Lung microvascular endothelial cell (primary cell): Measurements from ENCODE around the gene ALPI. TPM values are rescaled to one million over a fixed set of nuclear protein-coding genes. Genes with fewer than 3 reads are reported as not detected.
"Not testable (repeated sequence)": the region's sequence is repeated elsewhere in the genome, so short reads cannot be mapped to it uniquely, and the experiment has no call there.

Experiments used
- DNase-seq, 2 donors: peaks; one replicate each; pipeline versions ENCODE4 v3.0.0 to v3.0.0-alpha.2; 2010; ENCODE audit warnings: low read depth in 2 of 2
- total RNA-seq: library from RNA; depleted of rRNA; stranded (reverse); fragments of >200 nt; gene quantifications from 2 replicates; pipeline ENCODE4 v1.2.1, GENCODE V29; 2014

ALPI gene
- total RNA-seq, 1 donor from 2014 or later: not detected

- DNase-seq: not testable (repeated sequence)
Observed at GRCh38 chr2:232441922-232442321, 14.0 kb upstream of the ALPI start.

- DNase-seq: not testable (repeated sequence)
Observed at GRCh38 chr2:232442431-232442830, 13.5 kb upstream of the ALPI start.

GRCh38 chr2:232443047-232443446, 12.9 kb upstream of the ALPI start:
- DNase-seq: not testable (repeated sequence)

GRCh38 chr2:232443669-232444408, 12.1 kb upstream of the ALPI start:
- DNase-seq: not testable (repeated sequence)

GRCh38 chr2:232444409-232445148, 11.4 kb upstream of the ALPI start:
- peak; percentile 73 to 78 for DNase-seq

GRCh38 chr2:232445149-232445885, 10.6 kb upstream of the ALPI start:
- DNase-seq: not testable (repeated sequence)

GRCh38 chr2:232446266-232446777, 9.6 kb upstream of the ALPI start:
- not testable (repeated sequence) for DNase-seq

GRCh38 chr2:232447091-232447620, 8.8 kb upstream of the ALPI start:
- DNase-seq: no peak

GRCh38 chr2:232447638-232448303, 8.2 kb upstream of the ALPI start:
- no peak for DNase-seq

GRCh38 chr2:232448304-232448690, 7.7 kb upstream of the ALPI start:
- no peak for DNase-seq

GRCh38 chr2:232449964-232450363, 6.0 kb upstream of the ALPI start:
- DNase-seq: no peak

GRCh38 chr2:232451645-232452044, 4.3 kb upstream of the ALPI start:
- DNase-seq: not testable (repeated sequence)

GRCh38 chr2:232454630-232455029, 1.3 kb upstream of the ALPI start:
- no peak for DNase-seq

- DNase-seq: no peak
Observed at GRCh38 chr2:232456296-232457120, 555 bp downstream of the ALPI start.

GRCh38 chr2:232457121-232458011, 1.4 kb downstream of the ALPI start:
- no peak for DNase-seq

- no peak for DNase-seq
Observed at GRCh38 chr2:232458051-232458660, 2.2 kb downstream of the ALPI start.

GRCh38 chr2:232458661-232459418, 2.9 kb downstream of the ALPI start:
- DNase-seq: no peak

GRCh38 chr2:232459419-232460035, 3.6 kb downstream of the ALPI start:
- no peak for DNase-seq
